ENCODE measurements around the gene ARMC7.

Gene ARMC7

GRCh38 chr17:75078284-75079022 lies 31.3 kb upstream of the ARMC7 start:
- DNase-seq = peak in 1 of 2 experiments; percentile 18

- DNase-seq = no peak
These were observed 30.8 kb upstream of the ARMC7 start for GRCh38 chr17:75079023-75079373.

GRCh38 chr17:75081611-75082540 lies 27.9 kb upstream of the ARMC7 start:
- no peak for DNase-seq

- no peak for DNase-seq
These were observed 27.1 kb upstream of the ARMC7 start for GRCh38 chr17:75082683-75083082.

- no peak for DNase-seq
These were observed 25.6 kb upstream of the ARMC7 start for GRCh38 chr17:75084039-75084660.

- DNase-seq = no peak
These were observed 23.1 kb upstream of the ARMC7 start for GRCh38 chr17:75086496-75087181.

GRCh38 chr17:75087182-75087557 lies 22.6 kb upstream of the ARMC7 start:
- no peak for DNase-seq

GRCh38 chr17:75087558-75088453 lies 22.0 kb upstream of the ARMC7 start, which contains the start of gene SLC16A5:
SLC16A5 (plus strand) TSS chr17:75087954; CDS start chr17:75093637, 5,683 bp downstream.
- peak; percentile 58 to 69 for DNase-seq

GRCh38 chr17:75088465-75089417 lies 21.0 kb upstream of the ARMC7 start:
- peak in 1 of 2 experiments; percentile 26 for DNase-seq

- no peak for DNase-seq
These were observed 18.6 kb upstream of the ARMC7 start for GRCh38 chr17:75090871-75091854.

- no peak for DNase-seq
These were observed 17.9 kb upstream of the ARMC7 start for GRCh38 chr17:75091855-75092327.

GRCh38 chr17:75093548-75094158 lies 16.1 kb upstream of the ARMC7 start:
- DNase-seq = no peak

GRCh38 chr17:75094871-75095399 lies 14.8 kb upstream of the ARMC7 start:
- no peak for DNase-seq

- no peak for DNase-seq
These were observed 13.6 kb upstream of the ARMC7 start for GRCh38 chr17:75096082-75096625.

- no peak for DNase-seq
These were observed 11.9 kb upstream of the ARMC7 start for GRCh38 chr17:75097865-75098264.

- DNase-seq = no peak
These were observed 10.9 kb upstream of the ARMC7 start for GRCh38 chr17:75098861-75099260.

- DNase-seq = no peak
These were observed 9.7 kb upstream of the ARMC7 start for GRCh38 chr17:75099881-75100595.
